ENCODE results near the gene ATP8A2.
"Not testable (repeated sequence)": the region's sequence is repeated elsewhere in the genome, so short reads cannot be mapped to it uniquely, and the experiment has no call there.

Gene ATP8A2

GRCh38 chr13:25807562-25807961, 435.8 kb downstream of the ATP8A2 start:
- DNase-seq (ENCODE audit: low read depth): no peak
- no peak overlapping the region for H3K4me3 ChIP-seq (ENCODE audit: low read length)
- no peak for TF ChIP-seq CTCF (IDR thresholded peaks at IDR 0.05; ENCODE audit: insufficient read depth, low read depth, low read length, missing control alignments)

GRCh38 chr13:25811506-25811905, 439.7 kb downstream of the ATP8A2 start:
- no peak overlapping the region for H3K4me3 ChIP-seq (ENCODE audit: low read length)
- no peak for DNase-seq (ENCODE audit: low read depth)
- TF ChIP-seq CTCF (IDR thresholded peaks at IDR 0.05; ENCODE audit: insufficient read depth, low read depth, low read length, missing control alignments): no peak

GRCh38 chr13:25816239-25816638, 444.5 kb downstream of the ATP8A2 start:
- TF ChIP-seq CTCF (IDR thresholded peaks at IDR 0.05; ENCODE audit: insufficient read depth, low read depth, low read length, missing control alignments): no peak
- DNase-seq (ENCODE audit: low read depth): no peak
- H3K4me3 ChIP-seq (ENCODE audit: low read length): no peak overlapping the region

GRCh38 chr13:25819856-25820530, 448.2 kb downstream of the ATP8A2 start:
- DNase-seq (ENCODE audit: low read depth): no peak
- TF ChIP-seq CTCF (IDR thresholded peaks at IDR 0.05; ENCODE audit: insufficient read depth, low read depth, low read length, missing control alignments): no peak
- no peak overlapping the region for H3K4me3 ChIP-seq (ENCODE audit: low read length)

GRCh38 chr13:25821776-25822175, 450.0 kb downstream of the ATP8A2 start:
- no peak for DNase-seq (ENCODE audit: low read depth)
- no peak for TF ChIP-seq CTCF (IDR thresholded peaks at IDR 0.05; ENCODE audit: insufficient read depth, low read depth, low read length, missing control alignments)
- H3K4me3 ChIP-seq (ENCODE audit: low read length): no peak overlapping the region

- not testable (repeated sequence) for H3K4me3 ChIP-seq (ENCODE audit: low read length); DNase-seq (ENCODE audit: low read depth)
Measured at GRCh38 chr13:25827221-25827620, 455.4 kb downstream of the ATP8A2 start.

GRCh38 chr13:25827831-25828465, 456.2 kb downstream of the ATP8A2 start:
- no peak for TF ChIP-seq CTCF (IDR thresholded peaks at IDR 0.05; ENCODE audit: insufficient read depth, low read depth, low read length, missing control alignments)
- H3K4me3 ChIP-seq (ENCODE audit: low read length): no peak overlapping the region
- DNase-seq (ENCODE audit: low read depth): no peak
